Esophagus (tissue), 2 donors: ENCODE data around the gene SLC22A15. TPM values are rescaled to one million over a fixed set of nuclear protein-coding genes. Genes with fewer than 3 reads are reported as not detected.

Experiments
- H3K27ac ChIP-seq, 2 donors: one replicate each; pipeline ENCODE4 v1.5.1; 2013; ENCODE audit warnings: low read depth in 2 of 2, mild to moderate bottlenecking in 2 of 2, inconsistent platforms in 1 of 2, low read length in 1 of 2, moderate library complexity in 1 of 2
- H3K27me3 ChIP-seq, 2 donors: one replicate each; pipeline ENCODE4 v1.6.1; 2013; ENCODE audit warnings: low read length in 2 of 2, control low read depth in 1 of 2, mild to moderate bottlenecking in 1 of 2; ENCODE audit not compliant: insufficient read depth in 2 of 2, control insufficient read depth in 1 of 2
- H3K36me3 ChIP-seq, 2 donors: one replicate each; pipeline ENCODE4 v1.6.1; 2013; ENCODE audit warnings: low read length in 1 of 2; ENCODE audit not compliant: control insufficient read depth in 2 of 2, insufficient read depth in 2 of 2
- H3K4me1 ChIP-seq, 2 donors: one replicate each; pipeline ENCODE4 v1.6.1; 2013; ENCODE audit warnings: low read length in 1 of 2; ENCODE audit not compliant: control insufficient read depth in 2 of 2, insufficient read depth in 2 of 2
- H3K4me3 ChIP-seq, 2 donors: one replicate each; pipeline ENCODE4 v1.5.1; 2013; ENCODE audit warnings: low read length in 2 of 2, mild to moderate bottlenecking in 2 of 2, low read depth in 1 of 2, moderate library complexity in 1 of 2
- H3K9me3 ChIP-seq, 2 donors: one replicate each; pipeline ENCODE4 v1.6.1; 2013; ENCODE audit warnings: mild to moderate bottlenecking in 2 of 2, low read depth in 1 of 2, low read length in 1 of 2, moderate library complexity in 1 of 2; ENCODE audit not compliant: control insufficient read depth in 2 of 2, insufficient read depth in 1 of 2
- WGBS, 2 donors: extraction: QIAGEN DNeasy Blood & Tissue Kit; methylation state at CpG; one replicate each; pipeline ENCODE4 v1.1.7; 2013; 5-methylcytosine and 5-hydroxymethylcytosine counted together
- polyA plus RNA-seq, 2 donors: library from polyadenylated mRNA; stranded (reverse); fragments of 200-250 nt; gene quantifications; one replicate each; pipeline ENCODE4 v1.2.3, GENCODE V29; 2013
- donor health status: healthy with polysubstance abuse.
- donor health status: Bipolar disorder and iron deficiency.

SLC22A15 gene
- polyA plus RNA-seq, 2 donors: 3.1 to 5.1 TPM

DNA sequence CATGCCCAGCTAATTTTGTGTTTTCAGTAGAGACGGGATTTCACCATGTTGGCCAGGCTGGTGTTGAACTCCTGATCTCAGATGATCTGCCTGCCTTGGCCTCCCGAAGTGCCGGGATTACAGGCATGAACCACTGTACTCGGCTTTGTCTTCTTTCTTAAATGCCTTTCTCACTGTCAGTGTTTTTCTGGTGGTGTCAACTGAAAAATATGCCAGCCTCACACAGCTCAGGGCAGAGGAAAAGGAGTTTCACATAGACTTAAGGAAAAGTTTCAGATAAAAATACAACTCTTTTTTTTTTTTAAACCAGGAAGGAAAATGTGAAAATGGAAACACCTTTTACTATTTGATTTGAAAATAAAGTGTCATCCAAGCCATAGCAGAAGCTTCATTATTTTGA, 130.3 kb downstream of the SLC22A15 start:
- H3K4me3 ChIP-seq: no peak overlapping the region
- 92% methylated on average over 4 of the region's 4 CpGs for WGBS, 2 donors
- no peaks in the 10 kb centered on the region for H3K9me3 ChIP-seq
- H3K36me3 ChIP-seq: no peaks in the 10 kb centered on the region
- H3K27ac ChIP-seq: no peak overlapping the region
- H3K27me3 ChIP-seq: no peaks in the 10 kb centered on the region
- H3K4me1 ChIP-seq: peaks cover 0 to 6% of the 10 kb centered on the region in 2 donors

DNA sequence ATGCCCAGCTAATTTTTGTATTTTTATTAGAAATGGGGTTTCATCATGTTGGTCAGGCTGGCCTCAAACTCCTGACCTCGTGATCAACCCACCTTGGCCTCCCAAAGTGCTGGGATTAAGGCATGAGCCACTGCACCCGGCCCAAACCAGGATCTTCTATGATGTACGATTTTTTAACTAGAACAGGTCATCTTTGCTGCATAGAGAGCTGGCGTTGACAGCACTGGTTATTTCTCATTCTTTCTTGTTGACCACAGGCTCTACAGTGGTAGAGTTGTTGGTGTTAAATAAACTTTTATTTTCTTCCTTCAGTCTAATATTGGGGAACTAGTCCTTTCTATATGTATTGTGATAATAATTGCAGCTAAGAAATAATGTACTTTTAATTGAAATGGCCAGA, 131.1 kb downstream of the SLC22A15 start:
- H3K27me3 ChIP-seq: no peaks in the 10 kb centered on the region
- H3K4me1 ChIP-seq: peaks cover 0 to 8% of the 10 kb centered on the region in 2 donors
- H3K4me3 ChIP-seq: no peak overlapping the region
- WGBS, 2 donors: 81 to 87% methylated on average over 4 of the region's 4 CpGs
- H3K9me3 ChIP-seq: no peaks in the 10 kb centered on the region
- H3K27ac ChIP-seq: no peak overlapping the region
- H3K36me3 ChIP-seq: no peaks in the 10 kb centered on the region

DNA sequence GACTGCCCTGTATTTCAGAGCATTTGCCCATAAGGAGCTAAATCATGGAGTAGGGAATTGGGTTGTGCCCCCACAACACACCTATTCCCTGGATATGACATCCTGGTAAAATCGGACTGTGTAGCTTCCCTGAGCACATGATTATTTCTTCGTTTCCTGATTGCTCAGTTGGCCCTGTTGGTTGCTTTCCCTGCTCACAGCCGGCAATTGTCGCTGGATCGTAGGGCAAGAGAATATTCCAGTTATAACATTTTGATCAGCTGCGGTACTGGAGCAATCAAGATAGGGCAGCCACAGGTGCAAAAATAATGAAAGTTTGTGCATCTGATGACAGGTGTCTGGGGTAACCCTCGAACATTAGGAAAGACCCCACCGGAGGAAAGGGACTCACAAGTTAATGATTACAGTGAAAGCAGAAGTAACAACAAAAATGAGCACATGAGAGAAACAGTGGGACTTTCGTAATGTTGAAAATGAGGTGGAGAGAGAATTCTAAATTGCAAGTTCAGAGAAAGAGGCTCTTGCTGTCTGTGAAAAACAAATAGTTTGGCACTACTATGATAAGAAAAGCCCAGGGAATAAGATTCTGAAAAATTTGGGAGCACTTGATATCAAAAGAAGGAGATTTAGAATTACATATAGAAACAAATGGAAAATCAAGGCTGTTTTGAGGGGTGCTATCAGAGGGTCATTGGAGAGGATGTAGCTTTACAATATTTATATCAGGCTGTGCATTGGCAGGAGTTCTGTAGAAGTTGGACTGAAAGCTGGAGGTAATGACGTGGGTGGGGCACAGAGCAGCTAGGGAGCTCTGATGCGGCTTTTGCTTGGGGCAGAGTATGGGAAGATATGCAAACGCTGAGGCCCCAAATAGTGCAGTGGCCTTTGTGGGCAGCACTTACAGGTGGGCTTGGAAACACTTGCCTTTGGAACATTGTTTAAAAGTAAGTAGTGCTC, 134.5 kb downstream of the SLC22A15 start, which contains the start of gene MAB21L3:
TSS of gene MAB21L3 (plus strand) at position 833 of the 957 bp plus-strand sequence. CDS start 1,217 bp downstream, outside the sequence.
- WGBS, 2 donors: 46 to 49% methylated on average over 12 of the region's 12 CpGs
- Histone ChIP-seq H3K9me3 (no peaks in the 10 kb centered on the region), H3K4me1 (peaks cover 0 to 4% of the 10 kb centered on the region in 2 donors), H3K27me3 (no peaks in the 10 kb centered on the region), H3K27ac (peak within 1 kb of the TSS; percentile 88 to 90), H3K4me3 (peak within 1 kb of the TSS in 1 of 2 donors; percentile 33), H3K36me3 (no peaks in the 10 kb centered on the region)

DNA sequence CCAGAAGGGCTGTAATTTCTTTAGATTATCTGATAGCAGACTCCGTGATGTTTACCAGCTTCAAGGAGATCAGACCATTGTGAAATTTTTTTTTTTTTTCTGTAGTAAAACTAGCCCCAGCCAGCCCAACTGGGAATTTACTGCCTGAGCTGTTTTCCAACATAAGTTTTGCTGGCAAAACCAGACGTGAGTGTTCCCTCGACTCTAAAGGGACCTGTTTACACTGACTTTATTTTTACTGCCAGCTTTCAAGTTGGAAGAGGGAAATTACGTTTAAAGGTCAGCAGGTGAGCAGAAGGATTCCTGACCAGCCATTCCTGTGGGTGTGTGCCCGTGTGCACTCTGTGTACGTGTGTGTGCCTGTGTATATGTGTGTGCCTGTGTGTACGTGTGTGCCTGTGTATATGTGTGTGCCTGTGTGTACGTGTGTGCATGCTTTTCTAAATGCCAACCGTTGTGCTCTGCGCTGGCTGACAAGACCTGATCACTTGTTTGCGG, 135.3 kb downstream of the SLC22A15 start:
- peaks cover 0 to 8% of the 10 kb centered on the region in 2 donors for H3K4me1 ChIP-seq
- H3K4me3 ChIP-seq: peak overlapping the region in 1 of 2 donors; percentile 33
- no peaks in the 10 kb centered on the region for H3K9me3 ChIP-seq
- 34 to 43% methylated on average over 11 of the region's 11 CpGs for WGBS, 2 donors
- H3K27me3 ChIP-seq: no peaks in the 10 kb centered on the region
- H3K27ac ChIP-seq: peak overlapping the region; percentile 88 to 90
- H3K36me3 ChIP-seq: no peaks in the 10 kb centered on the region

DNA sequence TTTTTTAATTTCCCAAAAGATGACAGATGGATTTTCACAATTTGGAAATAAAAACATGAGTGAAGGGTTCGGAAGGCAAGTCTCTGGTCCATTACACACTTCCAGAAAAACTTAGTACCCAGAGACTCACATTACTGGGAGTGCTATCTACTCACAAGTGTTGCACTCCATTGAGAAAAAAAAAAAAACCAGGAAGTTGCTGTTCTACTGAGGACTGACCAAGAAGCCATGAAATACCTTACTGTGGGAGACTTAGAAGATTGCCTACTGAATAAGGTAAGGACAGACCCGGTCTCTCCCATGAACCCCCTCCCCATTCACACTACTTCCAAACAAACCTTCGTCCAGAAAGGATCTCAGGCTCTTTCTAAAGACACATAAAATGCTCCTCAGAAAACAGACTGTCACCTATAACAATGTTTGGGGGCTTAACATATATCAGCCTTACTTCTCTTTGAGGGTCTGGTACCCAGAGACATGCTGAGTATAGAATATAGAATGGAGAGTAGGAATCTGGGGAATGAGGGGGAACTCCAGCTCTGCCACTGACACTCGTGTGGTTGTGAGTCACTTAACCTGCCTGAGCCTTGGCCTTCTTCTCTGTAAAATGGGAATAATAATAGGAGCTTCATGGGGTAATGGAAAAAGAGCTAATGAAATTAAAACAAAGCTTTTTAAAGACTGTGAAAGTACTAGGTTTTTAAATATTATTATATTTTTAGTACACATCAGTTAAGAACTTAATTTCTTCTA, 136.3 kb downstream of the SLC22A15 start:
- H3K4me1 ChIP-seq: peaks cover 0 to 8% of the 10 kb centered on the region in 2 donors
- H3K27me3 ChIP-seq: no peaks in the 10 kb centered on the region
- H3K4me3 ChIP-seq: peak overlapping the region in 1 of 2 donors; percentile 33
- peak overlapping the region; percentile 88 to 93 for H3K27ac ChIP-seq
- H3K36me3 ChIP-seq: no peaks in the 10 kb centered on the region
- no peaks in the 10 kb centered on the region for H3K9me3 ChIP-seq
- WGBS, 2 donors: 67 to 79% methylated on average over 4 of the region's 4 CpGs

GRCh38 chr1:116113615-116114014, 137.3 kb downstream of the SLC22A15 start:
- Histone ChIP-seq H3K27ac (no peak overlapping the region), H3K4me1 (peaks cover 0 to 8% of the 10 kb centered on the region in 2 donors), H3K36me3 (no peaks in the 10 kb centered on the region), H3K4me3 (no peak overlapping the region), H3K9me3 (no peaks in the 10 kb centered on the region), H3K27me3 (no peaks in the 10 kb centered on the region)
- whole genome bisulfite sequencing, 2 donors: 82 to 88% methylated on average over 7 of the region's 7 CpGs

DNA sequence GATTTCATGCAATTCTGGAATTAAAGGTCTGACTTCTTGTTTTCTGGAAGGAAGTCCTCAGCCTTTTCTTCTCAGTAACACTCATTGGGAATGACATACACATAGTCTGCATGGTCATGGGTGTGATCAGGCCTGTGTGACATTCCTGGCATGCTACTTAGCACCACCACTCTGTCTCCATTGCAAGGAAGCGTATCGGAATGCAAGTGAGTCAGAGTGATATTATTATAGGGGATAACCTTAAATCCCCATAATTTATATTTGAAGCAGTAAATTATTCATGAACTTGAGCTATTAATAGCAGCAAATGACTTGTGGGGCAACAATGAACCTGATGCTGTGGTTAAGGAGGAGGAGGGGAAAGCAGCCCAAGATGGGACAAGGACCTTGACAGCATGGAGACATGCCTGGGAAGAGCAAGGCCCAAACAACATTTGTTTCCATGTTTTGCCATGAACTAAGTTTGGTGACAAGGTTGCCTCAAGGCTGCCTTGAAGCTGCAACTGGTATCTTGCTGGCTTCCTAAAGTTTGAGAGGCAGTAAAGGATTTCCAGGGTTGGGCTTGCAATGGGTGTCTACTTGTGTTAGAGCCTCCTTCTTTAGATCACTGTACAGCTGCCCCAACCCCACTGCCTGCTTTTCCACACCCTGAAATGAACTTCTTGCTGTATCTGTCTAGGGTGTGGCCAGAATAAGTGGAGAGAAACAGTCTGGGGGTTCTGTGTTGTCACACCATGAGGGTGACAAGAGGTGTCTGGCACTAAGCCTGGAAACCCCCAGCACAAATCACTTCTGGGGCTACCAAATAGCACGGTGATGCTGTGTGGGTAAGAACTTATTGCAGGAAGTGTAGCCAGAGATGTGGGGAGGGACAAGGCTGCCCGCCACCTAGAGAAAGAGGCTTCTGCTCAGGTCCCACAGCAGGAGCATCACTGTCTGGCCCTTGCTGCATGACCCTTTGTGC, 139.4 kb downstream of the SLC22A15 start:
- WGBS, 2 donors: 64 to 65% methylated on average over 4 of the region's 4 CpGs
- Histone ChIP-seq H3K27me3 (no peaks in the 10 kb centered on the region), H3K4me3 (no peak overlapping the region), H3K4me1 (peaks cover 0 to 8% of the 10 kb centered on the region in 2 donors), H3K9me3 (peaks cover 0 to under 1% of the 10 kb centered on the region in 2 donors), H3K36me3 (peaks cover 0 to 1% of the 10 kb centered on the region in 2 donors), H3K27ac (peak overlapping the region; percentile 43 to 77)

GRCh38 chr1:116118471-116118870, 142.2 kb downstream of the SLC22A15 start:
- H3K4me1 ChIP-seq: peaks cover 0 to 6% of the 10 kb centered on the region in 2 donors

More at GRCh38 chr1:116118471-116118870, 142.2 kb downstream of the SLC22A15 start:
- Histone ChIP-seq H3K27me3 (no peaks in the 10 kb centered on the region), H3K36me3 (peaks cover 0 to 2% of the 10 kb centered on the region in 2 donors), H3K9me3 (peaks cover 0 to 2% of the 10 kb centered on the region in 2 donors), H3K4me3 (no peak overlapping the region), H3K27ac (no peak overlapping the region)
- WGBS, 2 donors: 82 to 85% methylated on average over 3 of the region's 3 CpGs
